WERI-Rb-1 (cell line): ENCODE measurements around the gene MT1E.

Experiments
- DNase-seq: peaks from one replicate; pipeline ENCODE4 v3.0.0-alpha.2; 2020
- H3K27ac ChIP-seq: fragments of 250-450 bp; sonication (Bioruptor Pico); 2 replicates; pipeline ENCODE4 v1.5.1; 2020; ENCODE audit warnings: mild to moderate bottlenecking, moderate library complexity
- H3K27me3 ChIP-seq: fragments of 250-450 bp; sonication (Bioruptor Pico); 2 replicates; pipeline ENCODE4 v1.5.1; 2021; ENCODE audit warnings: mild to moderate bottlenecking, low read depth, moderate library complexity; ENCODE audit not compliant: insufficient read depth, severe bottlenecking
- H3K36me3 ChIP-seq: fragments of 250-450 bp; sonication (Bioruptor Pico); 2 replicates; pipeline ENCODE4 v1.5.1; 2020; ENCODE audit warnings: mild to moderate bottlenecking, moderate library complexity
- H3K4me3 ChIP-seq: 2 replicates; pipeline ENCODE4 v1.5.1; 2011; ENCODE audit warnings: low read depth, mild to moderate bottlenecking, control low read depth, low read length
- H3K9me3 ChIP-seq: fragments of 250-450 bp; sonication (Bioruptor Pico); 2 replicates; pipeline ENCODE4 v1.5.1; 2021; ENCODE audit warnings: mild to moderate bottlenecking, moderate library complexity; ENCODE audit not compliant: severe bottlenecking
- TF ChIP-seq, protein P1 (sequence below): IDR thresholded peaks from 2 replicates; pipeline ENCODE4 v1.5.1; 2011; ENCODE audit warnings: low read depth, mild to moderate bottlenecking, control low read depth, inconsistent platforms, low read length

MT1E gene

DNA sequence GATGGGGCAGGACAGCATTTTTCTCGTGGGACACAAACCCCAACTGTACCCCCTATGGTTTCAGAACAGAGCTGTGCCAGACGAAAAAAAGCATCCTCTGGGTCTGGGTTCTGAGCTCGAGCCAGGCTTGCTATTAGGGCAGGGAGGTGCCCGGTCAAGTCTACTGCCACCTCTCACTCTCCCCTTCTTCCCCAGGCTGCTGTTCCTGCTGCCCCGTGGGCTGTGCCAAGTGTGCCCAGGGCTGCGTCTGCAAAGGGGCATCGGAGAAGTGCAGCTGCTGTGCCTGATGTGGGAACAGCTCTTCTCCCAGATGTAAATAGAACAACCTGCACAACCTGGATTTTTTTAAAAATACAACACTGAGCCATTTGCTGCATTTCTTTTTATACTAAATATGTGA is 1.1 kb downstream of the MT1E start:
- H3K9me3 ChIP-seq, result no peaks in the 10 kb centered on the region
- TF ChIP-seq, protein P1, sequence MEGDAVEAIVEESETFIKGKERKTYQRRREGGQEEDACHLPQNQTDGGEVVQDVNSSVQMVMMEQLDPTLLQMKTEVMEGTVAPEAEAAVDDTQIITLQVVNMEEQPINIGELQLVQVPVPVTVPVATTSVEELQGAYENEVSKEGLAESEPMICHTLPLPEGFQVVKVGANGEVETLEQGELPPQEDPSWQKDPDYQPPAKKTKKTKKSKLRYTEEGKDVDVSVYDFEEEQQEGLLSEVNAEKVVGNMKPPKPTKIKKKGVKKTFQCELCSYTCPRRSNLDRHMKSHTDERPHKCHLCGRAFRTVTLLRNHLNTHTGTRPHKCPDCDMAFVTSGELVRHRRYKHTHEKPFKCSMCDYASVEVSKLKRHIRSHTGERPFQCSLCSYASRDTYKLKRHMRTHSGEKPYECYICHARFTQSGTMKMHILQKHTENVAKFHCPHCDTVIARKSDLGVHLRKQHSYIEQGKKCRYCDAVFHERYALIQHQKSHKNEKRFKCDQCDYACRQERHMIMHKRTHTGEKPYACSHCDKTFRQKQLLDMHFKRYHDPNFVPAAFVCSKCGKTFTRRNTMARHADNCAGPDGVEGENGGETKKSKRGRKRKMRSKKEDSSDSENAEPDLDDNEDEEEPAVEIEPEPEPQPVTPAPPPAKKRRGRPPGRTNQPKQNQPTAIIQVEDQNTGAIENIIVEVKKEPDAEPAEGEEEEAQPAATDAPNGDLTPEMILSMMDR, result no peak
- H3K27ac ChIP-seq, result no peak overlapping the region
- H3K36me3 ChIP-seq, result no peaks in the 10 kb centered on the region
- DNase-seq, result no peak
- no peak overlapping the region for H3K4me3 ChIP-seq
- no peaks in the 10 kb centered on the region for H3K27me3 ChIP-seq

DNA sequence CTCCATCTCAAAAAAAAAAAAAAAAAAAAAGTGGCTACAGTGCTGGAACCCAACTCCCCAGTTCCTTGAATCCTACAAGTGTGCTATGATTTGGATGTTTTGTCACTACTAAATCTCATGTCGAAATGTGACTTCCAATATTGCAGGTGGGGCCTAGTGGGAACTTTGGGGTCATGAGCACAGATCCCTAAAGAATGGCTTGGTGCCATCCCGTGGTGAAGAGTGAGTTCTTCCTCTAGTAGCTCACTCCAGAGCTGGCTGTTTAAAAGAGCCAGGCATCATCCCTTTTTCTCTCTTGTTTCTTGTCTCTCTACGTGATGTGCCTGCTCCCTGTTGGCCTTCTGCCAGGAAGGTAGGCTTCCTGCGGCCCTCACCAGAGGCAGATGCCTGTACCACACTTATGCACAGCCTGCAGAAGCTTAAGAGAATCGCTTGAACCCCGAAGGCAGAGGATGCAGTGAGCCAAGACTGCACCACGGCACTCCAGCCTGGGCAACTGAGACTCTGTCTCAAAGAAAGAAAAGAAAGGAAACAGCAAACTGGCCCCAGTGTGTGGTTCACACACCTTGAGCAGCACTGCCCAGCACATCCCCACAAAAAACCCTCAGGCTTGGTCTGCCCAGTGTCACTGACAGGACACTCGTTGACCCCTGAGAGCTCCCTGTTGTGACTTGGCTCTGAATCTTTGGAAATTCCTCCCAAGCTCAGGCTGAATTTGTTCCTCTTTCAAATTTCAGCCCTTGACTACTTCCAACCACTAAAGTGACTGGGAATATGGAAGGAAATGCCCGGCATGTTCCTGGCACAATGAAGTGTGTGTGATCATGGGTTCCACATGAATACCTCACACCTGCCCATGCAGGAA is 3.1 kb downstream of the MT1E start:
- Histone ChIP-seq H3K27me3 (no peaks in the 10 kb centered on the region), H3K9me3 (no peaks in the 10 kb centered on the region), H3K36me3 (no peaks in the 10 kb centered on the region), H3K27ac (peak overlapping the region; percentile 65), H3K4me3 (no peak overlapping the region)
- no peak for DNase-seq
- TF ChIP-seq, protein P1, result no peak

DNA sequence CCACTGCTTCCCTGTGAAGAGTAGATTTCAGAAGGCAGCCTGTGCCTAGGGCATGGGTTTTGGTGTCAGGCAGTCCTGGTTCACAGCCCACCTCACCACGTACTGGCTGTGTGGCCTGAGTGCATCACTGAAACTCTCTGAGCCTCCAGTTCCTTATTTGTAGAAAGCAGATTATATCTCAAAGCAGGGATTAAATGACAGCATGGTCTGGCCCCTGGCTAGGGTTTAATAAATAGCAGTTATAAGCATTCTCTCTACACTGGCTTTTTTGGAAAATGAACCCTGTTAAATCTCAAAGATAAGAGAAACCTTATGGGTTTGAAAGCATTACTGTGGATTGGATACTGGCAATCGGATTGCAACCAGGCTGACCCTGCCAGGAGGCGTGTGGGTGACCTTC is 4.0 kb downstream of the MT1E start:
- Histone ChIP-seq H3K27ac (peak overlapping the region; percentile 65), H3K9me3 (no peaks in the 10 kb centered on the region), H3K36me3 (no peaks in the 10 kb centered on the region), H3K4me3 (no peak overlapping the region), H3K27me3 (no peaks in the 10 kb centered on the region)
- TF ChIP-seq, protein P1, result no peak
- no peak for DNase-seq

DNA sequence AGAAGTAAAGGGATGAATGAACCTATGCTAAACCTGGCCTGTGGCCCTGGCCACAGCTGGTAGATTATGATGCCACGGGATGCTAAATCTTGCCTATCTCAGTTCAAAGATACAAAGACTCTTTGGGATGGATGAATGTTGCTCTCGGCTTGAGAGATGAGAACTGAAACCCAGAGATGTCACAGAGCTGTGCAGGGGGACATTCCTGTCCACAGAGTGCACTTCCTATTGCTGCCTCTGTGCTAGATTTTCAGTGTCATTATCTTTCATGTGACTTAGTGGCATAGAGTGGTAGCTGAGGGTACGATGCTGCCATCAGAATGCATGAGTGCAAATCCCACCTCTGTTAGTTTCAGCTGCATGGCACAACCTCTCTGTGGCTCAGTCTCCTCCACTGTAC is 4.6 kb downstream of the MT1E start:
- TF ChIP-seq, protein P1, result no peak
- Histone ChIP-seq H3K27ac (peak overlapping the region; percentile 65), H3K36me3 (no peaks in the 10 kb centered on the region), H3K9me3 (no peaks in the 10 kb centered on the region), H3K27me3 (no peaks in the 10 kb centered on the region), H3K4me3 (no peak overlapping the region)
- DNase-seq, result no peak

DNA sequence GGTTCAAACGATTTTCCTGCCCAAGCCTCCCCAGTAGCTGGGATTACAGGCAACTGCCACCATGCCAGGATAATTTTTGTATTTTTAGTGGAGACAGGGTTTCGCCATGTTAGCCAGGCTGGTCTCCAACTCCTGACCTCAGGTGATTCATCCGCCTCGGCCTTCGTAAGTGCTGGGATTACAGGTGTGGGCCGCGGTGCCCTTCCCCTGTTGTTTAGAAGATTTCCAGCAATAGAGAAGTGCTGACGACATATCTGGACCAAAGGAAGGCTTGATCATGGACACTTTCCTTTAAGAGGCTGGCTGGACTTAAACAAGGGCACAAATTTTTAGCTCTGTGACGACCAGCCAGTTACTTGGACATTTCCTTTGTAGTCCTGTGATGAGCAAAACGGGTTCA is 5.6 kb downstream of the MT1E start:
- H3K4me3 ChIP-seq, result no peak overlapping the region
- no peaks in the 10 kb centered on the region for H3K27me3 ChIP-seq
- no peaks in the 10 kb centered on the region for H3K9me3 ChIP-seq
- no peak for DNase-seq
- H3K36me3 ChIP-seq, result no peaks in the 10 kb centered on the region
- TF ChIP-seq, protein P1, result no peak
- no peak overlapping the region for H3K27ac ChIP-seq

DNA sequence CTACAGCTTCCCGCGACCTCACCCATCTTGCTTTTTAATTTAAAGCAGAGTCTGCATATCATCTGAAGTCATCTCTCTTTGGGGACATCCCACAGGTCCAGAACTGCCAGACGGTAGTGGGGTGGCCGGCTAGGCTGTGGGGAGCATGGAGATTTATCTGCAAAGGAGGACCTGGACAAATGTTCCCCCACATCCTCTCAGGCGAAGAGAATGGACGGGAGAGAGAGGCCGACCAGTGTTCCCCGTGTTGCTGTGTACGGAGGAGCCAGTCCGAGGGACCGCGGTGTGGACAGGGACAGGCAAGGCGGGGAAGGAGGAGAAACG is 6.2 kb downstream of the MT1E start:
- H3K9me3 ChIP-seq, result no peaks in the 10 kb centered on the region
- no peaks in the 10 kb centered on the region for H3K36me3 ChIP-seq
- no peak for DNase-seq
- TF ChIP-seq, protein P1, result no peak
- no peak overlapping the region for H3K4me3 ChIP-seq
- H3K27me3 ChIP-seq, result no peaks in the 10 kb centered on the region
- H3K27ac ChIP-seq, result no peak overlapping the region
